Right lobe of liver (tissue), 4 donors: Measurements from ENCODE around the gene RNF166.

ENCODE experiments used
- POLR2A ChIP-seq: fragments of 450-650 bp; IDR thresholded peaks from one replicate; pipeline ENCODE4 v1.6.1; 2017; ENCODE audit warnings: antibody characterized with exemption, mild to moderate bottlenecking
- TF ChIP-seq, protein P1 (sequence below), 4 donors: fragments of 200-600 bp in 3 of 4; fragments of 450-650 bp in 1 of 4; IDR thresholded peaks; one replicate each; pipeline versions ENCODE4 v1.5.1 to v1.8.0; 2016 to 2022; ENCODE audit warnings: antibody characterized with exemption in 4 of 4, mild to moderate bottlenecking in 2 of 4
- donor health status: DM: no; HTN: no; CAD: no.
- donor health status: DM: no; HTN: no; CAD: no.
- donor health status: DM: no; HTN: yes; CAD: no.

DNA sequence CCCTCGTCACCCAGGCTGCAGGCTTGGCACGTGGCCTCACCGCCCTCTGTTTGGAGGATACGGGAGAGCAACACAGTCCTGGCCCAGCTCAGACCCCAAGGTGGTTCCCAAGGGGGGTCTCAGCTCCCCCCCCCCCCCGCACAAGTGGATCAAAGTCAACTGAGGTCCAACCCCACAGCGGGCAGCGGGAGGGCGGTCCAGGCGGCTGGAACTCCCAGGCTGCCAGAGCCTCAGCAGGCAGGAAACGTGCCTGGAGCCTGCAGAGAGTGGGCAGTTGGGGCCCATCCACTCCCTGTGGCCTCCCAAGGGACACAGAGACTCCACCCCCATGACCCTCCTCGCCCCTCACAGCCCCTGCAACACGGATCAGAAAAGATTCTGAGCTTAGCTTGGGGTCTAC is 42.2 kb upstream of the RNF166 start:
- TF ChIP-seq POLR2A, result no peak
- TF ChIP-seq, protein P1, sequence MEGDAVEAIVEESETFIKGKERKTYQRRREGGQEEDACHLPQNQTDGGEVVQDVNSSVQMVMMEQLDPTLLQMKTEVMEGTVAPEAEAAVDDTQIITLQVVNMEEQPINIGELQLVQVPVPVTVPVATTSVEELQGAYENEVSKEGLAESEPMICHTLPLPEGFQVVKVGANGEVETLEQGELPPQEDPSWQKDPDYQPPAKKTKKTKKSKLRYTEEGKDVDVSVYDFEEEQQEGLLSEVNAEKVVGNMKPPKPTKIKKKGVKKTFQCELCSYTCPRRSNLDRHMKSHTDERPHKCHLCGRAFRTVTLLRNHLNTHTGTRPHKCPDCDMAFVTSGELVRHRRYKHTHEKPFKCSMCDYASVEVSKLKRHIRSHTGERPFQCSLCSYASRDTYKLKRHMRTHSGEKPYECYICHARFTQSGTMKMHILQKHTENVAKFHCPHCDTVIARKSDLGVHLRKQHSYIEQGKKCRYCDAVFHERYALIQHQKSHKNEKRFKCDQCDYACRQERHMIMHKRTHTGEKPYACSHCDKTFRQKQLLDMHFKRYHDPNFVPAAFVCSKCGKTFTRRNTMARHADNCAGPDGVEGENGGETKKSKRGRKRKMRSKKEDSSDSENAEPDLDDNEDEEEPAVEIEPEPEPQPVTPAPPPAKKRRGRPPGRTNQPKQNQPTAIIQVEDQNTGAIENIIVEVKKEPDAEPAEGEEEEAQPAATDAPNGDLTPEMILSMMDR (IDR thresholded peaks at IDR 0.05), result no peak
